HL-60 (cell line): ENCODE results near the gene SPACA9.

Source experiments
- DNase-seq, 2 experiments: peaks; one replicate each; pipeline ENCODE4 v3.0.0-alpha.2; 2010 to 2020; ENCODE audit warnings: low read depth in 1 of 2, low spot score in 1 of 2
- H3K27ac ChIP-seq: fragments of 250-450 bp; sonication (Bioruptor Pico); replicated peaks from 2 replicates; pipeline ENCODE4 v1.5.1; 2020; ENCODE audit warnings: mild to moderate bottlenecking, moderate library complexity
- H3K27me3 ChIP-seq: fragments of 250-450 bp; sonication (Bioruptor Pico); 2 replicates; pipeline ENCODE4 v1.5.1; 2021; ENCODE audit warnings: mild to moderate bottlenecking, moderate library complexity; ENCODE audit not compliant: insufficient read depth, poor library complexity, severe bottlenecking
- H3K4me3 ChIP-seq: replicated peaks from 2 replicates; pipeline ENCODE4 v1.5.1; 2011; ENCODE audit warnings: mild to moderate bottlenecking, control low read depth, low read length; ENCODE audit not compliant: insufficient read depth
- GABPA ChIP-seq: IDR thresholded peaks from 2 replicates; pipeline ENCODE4 v1.6.1; 2012; ENCODE audit warnings: low read depth
- POLR2AphosphoS5 ChIP-seq: IDR thresholded peaks from 2 replicates; pipeline ENCODE4 v1.6.1; 2012; ENCODE audit warnings: low read depth
- SPI1 ChIP-seq: IDR thresholded peaks from 2 replicates; pipeline ENCODE4 v1.6.1; 2012; ENCODE audit warnings: low read depth, mild to moderate bottlenecking, borderline replicate concordance
- TF ChIP-seq, protein P1 (sequence below): IDR thresholded peaks from 2 replicates; pipeline ENCODE4 v1.6.1; 2012; ENCODE audit warnings: low read depth; ENCODE audit not compliant: insufficient replicate concordance
- TF ChIP-seq, protein P2 (sequence below): IDR thresholded peaks from one replicate; pipeline ENCODE4 v1.5.1; 2011; ENCODE audit warnings: low read length, control low read depth, inconsistent platforms; ENCODE audit not compliant: insufficient read depth

SPACA9 gene

GRCh38 chr9:132909311-132909710, 30.6 kb downstream of the SPACA9 start:
- TF ChIP-seq SPI1: no peak
- no peak for TF ChIP-seq GABPA
- TF ChIP-seq, protein P1, sequence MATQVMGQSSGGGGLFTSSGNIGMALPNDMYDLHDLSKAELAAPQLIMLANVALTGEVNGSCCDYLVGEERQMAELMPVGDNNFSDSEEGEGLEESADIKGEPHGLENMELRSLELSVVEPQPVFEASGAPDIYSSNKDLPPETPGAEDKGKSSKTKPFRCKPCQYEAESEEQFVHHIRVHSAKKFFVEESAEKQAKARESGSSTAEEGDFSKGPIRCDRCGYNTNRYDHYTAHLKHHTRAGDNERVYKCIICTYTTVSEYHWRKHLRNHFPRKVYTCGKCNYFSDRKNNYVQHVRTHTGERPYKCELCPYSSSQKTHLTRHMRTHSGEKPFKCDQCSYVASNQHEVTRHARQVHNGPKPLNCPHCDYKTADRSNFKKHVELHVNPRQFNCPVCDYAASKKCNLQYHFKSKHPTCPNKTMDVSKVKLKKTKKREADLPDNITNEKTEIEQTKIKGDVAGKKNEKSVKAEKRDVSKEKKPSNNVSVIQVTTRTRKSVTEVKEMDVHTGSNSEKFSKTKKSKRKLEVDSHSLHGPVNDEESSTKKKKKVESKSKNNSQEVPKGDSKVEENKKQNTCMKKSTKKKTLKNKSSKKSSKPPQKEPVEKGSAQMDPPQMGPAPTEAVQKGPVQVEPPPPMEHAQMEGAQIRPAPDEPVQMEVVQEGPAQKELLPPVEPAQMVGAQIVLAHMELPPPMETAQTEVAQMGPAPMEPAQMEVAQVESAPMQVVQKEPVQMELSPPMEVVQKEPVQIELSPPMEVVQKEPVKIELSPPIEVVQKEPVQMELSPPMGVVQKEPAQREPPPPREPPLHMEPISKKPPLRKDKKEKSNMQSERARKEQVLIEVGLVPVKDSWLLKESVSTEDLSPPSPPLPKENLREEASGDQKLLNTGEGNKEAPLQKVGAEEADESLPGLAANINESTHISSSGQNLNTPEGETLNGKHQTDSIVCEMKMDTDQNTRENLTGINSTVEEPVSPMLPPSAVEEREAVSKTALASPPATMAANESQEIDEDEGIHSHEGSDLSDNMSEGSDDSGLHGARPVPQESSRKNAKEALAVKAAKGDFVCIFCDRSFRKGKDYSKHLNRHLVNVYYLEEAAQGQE: no peak
- TF ChIP-seq, protein P2, sequence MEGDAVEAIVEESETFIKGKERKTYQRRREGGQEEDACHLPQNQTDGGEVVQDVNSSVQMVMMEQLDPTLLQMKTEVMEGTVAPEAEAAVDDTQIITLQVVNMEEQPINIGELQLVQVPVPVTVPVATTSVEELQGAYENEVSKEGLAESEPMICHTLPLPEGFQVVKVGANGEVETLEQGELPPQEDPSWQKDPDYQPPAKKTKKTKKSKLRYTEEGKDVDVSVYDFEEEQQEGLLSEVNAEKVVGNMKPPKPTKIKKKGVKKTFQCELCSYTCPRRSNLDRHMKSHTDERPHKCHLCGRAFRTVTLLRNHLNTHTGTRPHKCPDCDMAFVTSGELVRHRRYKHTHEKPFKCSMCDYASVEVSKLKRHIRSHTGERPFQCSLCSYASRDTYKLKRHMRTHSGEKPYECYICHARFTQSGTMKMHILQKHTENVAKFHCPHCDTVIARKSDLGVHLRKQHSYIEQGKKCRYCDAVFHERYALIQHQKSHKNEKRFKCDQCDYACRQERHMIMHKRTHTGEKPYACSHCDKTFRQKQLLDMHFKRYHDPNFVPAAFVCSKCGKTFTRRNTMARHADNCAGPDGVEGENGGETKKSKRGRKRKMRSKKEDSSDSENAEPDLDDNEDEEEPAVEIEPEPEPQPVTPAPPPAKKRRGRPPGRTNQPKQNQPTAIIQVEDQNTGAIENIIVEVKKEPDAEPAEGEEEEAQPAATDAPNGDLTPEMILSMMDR: no peak
- no peak for DNase-seq
- Histone ChIP-seq H3K27ac (no peak overlapping the region), H3K4me3 (no peak overlapping the region), H3K27me3 (no peaks in the 10 kb centered on the region)

DNA sequence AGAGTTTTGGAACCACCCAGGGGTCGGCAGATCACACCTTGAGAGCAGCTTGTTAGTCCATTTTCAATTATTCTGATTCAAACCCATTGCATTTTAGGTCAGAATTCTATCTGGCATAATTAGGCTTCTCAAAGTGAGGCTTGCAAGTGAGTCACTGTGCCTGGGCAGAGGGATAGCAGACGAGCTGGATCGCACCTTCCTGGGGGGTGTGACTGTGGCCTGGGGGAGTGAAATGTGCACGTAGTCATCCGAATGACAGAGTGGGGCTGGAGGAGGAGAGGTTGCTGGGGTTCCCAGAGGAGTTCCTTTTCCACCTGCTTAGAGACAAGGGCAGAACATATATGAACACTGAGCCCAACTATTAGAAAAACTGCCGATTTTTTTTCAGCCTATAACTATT, 31.7 kb downstream of the SPACA9 start:
- H3K4me3 ChIP-seq: no peak overlapping the region
- no peak for DNase-seq
- H3K27me3 ChIP-seq: no peaks in the 10 kb centered on the region
- TF ChIP-seq SPI1 (no peak), POLR2AphosphoS5 (no peak), GABPA (no peak)
- TF ChIP-seq, protein P2: no peak
- TF ChIP-seq, protein P1: no peak
- no peak overlapping the region for H3K27ac ChIP-seq

- no peak overlapping the region for H3K27ac ChIP-seq
- no peak for DNase-seq
- H3K4me3 ChIP-seq: no peak overlapping the region
- H3K27me3 ChIP-seq: no peaks in the 10 kb centered on the region
- TF ChIP-seq, protein P2: no peak
- no peak for TF ChIP-seq SPI1
- TF ChIP-seq, protein P1: no peak
- no peak for TF ChIP-seq GABPA
- no peak for TF ChIP-seq POLR2AphosphoS5
These were observed 33.4 kb downstream of the SPACA9 start for GRCh38 chr9:132912131-132912530.
